HepG2 (cell line): Measurements from ENCODE around the gene MTG1.

Experiments used
- ISL2 ChIP-seq: sonication (generic); formaldehyde crosslinking; IDR thresholded peaks from 2 replicates; pipeline ENCODE4 v1.5.0; 2020; ENCODE audit warnings: missing genetic modification reagents
- JUN ChIP-seq: sonication (generic); formaldehyde crosslinking; IDR thresholded peaks from 2 replicates; pipeline ENCODE4 v1.4.0; 2020; ENCODE audit warnings: mild to moderate bottlenecking, missing genetic modification reagents
- PCBP2 ChIP-seq: fragments of 200-400 bp; formaldehyde crosslinking; optimal IDR thresholded peaks from 2 replicates; pipeline ENCODE3; 2018; ENCODE audit warnings: low read length, low read depth; ENCODE audit not compliant: poor library complexity, severe bottlenecking
- SRSF1 ChIP-seq: fragments of 200-400 bp; formaldehyde crosslinking; optimal IDR thresholded peaks from 2 replicates; pipeline ENCODE3; 2017; ENCODE audit warnings: mild to moderate bottlenecking, low read depth, low read length, moderate library complexity
- TF ChIP-seq, protein P1 (sequence below): sonication (generic); formaldehyde crosslinking; IDR thresholded peaks from 2 replicates; pipeline ENCODE4 v1.4.0; 2020; ENCODE audit warnings: missing genetic modification reagents, mild to moderate bottlenecking, borderline replicate concordance
- TF ChIP-seq, protein P2 (sequence below): sonication (generic); formaldehyde crosslinking; IDR thresholded peaks from 2 replicates; pipeline ENCODE4 v1.5.0; 2020; ENCODE audit warnings: mild to moderate bottlenecking, missing genetic modification reagents, moderate library complexity

DNA sequence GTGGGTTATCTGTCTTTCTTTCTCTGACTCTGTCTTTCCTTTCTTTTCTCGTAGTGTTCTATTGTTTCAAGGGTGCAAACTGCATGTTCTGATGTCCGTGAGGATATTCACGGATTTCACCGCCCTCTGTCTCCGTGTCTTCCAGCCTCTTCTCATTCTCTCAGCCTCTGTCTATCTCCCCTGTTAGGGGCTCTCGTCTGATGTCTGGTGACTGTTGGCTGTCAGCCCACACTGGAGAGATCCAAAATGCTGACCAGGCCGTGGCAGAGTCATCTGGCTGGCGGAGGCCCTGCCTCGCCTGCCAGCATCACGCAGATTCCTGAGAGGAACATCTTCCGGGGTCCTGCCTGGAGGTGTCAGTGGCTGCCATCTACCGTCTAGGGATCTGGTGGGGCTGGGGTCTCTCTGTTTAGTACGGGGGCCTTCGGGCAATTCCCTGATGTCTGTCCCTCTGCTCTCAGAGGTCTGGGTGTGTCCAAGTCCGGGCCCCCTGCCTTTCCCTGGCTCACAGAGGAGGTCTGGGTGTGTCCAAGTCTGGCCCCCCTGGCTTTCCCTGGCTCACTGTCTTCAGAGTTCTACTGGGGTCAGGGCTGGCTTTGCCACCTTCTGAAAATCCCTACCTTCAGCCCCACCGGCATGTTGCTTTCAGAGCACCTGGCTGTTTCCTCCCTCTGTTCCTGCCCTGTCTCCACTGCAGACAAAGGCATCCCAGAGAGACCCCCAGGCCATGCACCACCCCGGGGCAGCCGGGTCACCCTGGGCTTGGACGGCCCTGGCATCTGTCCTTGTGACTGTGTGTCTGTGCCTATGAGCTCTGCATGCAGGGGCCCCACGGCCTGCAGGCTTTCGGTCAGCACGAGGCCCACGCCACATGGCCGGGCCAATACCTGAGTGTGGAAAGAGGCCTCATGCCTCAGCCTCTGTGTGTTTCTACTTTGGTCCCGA lies 45.8 kb downstream of the MTG1 start:
- no peak for TF ChIP-seq JUN (CRISPR knock-in tag)
- no peak for TF ChIP-seq SRSF1
- TF ChIP-seq PCBP2 = no peak
- TF ChIP-seq, protein P1, sequence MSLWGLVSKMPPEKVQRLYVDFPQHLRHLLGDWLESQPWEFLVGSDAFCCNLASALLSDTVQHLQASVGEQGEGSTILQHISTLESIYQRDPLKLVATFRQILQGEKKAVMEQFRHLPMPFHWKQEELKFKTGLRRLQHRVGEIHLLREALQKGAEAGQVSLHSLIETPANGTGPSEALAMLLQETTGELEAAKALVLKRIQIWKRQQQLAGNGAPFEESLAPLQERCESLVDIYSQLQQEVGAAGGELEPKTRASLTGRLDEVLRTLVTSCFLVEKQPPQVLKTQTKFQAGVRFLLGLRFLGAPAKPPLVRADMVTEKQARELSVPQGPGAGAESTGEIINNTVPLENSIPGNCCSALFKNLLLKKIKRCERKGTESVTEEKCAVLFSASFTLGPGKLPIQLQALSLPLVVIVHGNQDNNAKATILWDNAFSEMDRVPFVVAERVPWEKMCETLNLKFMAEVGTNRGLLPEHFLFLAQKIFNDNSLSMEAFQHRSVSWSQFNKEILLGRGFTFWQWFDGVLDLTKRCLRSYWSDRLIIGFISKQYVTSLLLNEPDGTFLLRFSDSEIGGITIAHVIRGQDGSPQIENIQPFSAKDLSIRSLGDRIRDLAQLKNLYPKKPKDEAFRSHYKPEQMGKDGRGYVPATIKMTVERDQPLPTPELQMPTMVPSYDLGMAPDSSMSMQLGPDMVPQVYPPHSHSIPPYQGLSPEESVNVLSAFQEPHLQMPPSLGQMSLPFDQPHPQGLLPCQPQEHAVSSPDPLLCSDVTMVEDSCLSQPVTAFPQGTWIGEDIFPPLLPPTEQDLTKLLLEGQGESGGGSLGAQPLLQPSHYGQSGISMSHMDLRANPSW = no peak
- TF ChIP-seq ISL2 (CRISPR knock-in tag) = no peak
- TF ChIP-seq, protein P2, sequence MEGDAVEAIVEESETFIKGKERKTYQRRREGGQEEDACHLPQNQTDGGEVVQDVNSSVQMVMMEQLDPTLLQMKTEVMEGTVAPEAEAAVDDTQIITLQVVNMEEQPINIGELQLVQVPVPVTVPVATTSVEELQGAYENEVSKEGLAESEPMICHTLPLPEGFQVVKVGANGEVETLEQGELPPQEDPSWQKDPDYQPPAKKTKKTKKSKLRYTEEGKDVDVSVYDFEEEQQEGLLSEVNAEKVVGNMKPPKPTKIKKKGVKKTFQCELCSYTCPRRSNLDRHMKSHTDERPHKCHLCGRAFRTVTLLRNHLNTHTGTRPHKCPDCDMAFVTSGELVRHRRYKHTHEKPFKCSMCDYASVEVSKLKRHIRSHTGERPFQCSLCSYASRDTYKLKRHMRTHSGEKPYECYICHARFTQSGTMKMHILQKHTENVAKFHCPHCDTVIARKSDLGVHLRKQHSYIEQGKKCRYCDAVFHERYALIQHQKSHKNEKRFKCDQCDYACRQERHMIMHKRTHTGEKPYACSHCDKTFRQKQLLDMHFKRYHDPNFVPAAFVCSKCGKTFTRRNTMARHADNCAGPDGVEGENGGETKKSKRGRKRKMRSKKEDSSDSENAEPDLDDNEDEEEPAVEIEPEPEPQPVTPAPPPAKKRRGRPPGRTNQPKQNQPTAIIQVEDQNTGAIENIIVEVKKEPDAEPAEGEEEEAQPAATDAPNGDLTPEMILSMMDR (CRISPR knock-in tag) = no peak
